M059J (cell line): ENCODE measurements around the gene KLHL12. TPM values are rescaled to one million over a fixed set of nuclear protein-coding genes. Genes with fewer than 3 reads are reported as not detected.
A peak's percentile ranks its signal among the peaks of the same experiment; 100 is the strongest.
"Not testable (repeated sequence)": the region's sequence is repeated elsewhere in the genome, so short reads cannot be mapped to it uniquely, and the experiment has no call there.

Source experiments
- DNase-seq: peaks from one replicate; pipeline ENCODE4 v3.0.0-alpha.2; 2012; ENCODE audit warnings: low read depth
- total RNA-seq: library from RNA; depleted of rRNA; stranded (reverse); fragments of >200 nt; shearing (Covaris generic); gene quantifications from 2 replicates; pipeline ENCODE4 v1.2.3, GENCODE V29; 2014

The KLHL12 gene
- total RNA-seq, 1 experiment from 2014 or later, result 26.4 TPM

GRCh38 chr1:202951437-202951836 is 24.4 kb upstream of the KLHL12 start:
- no peak for DNase-seq

- DNase-seq, result no peak
These were observed 18.4 kb upstream of the KLHL12 start for GRCh38 chr1:202945483-202945882.

- no peak for DNase-seq
These were observed 17.4 kb upstream of the KLHL12 start for GRCh38 chr1:202944438-202944921.

- no peak for DNase-seq
These were observed 15.4 kb upstream of the KLHL12 start for GRCh38 chr1:202942426-202942825.

- DNase-seq, result no peak
These were observed 14.3 kb upstream of the KLHL12 start for GRCh38 chr1:202941372-202941771.

- DNase-seq, result no peak
These were observed 13.5 kb upstream of the KLHL12 start for GRCh38 chr1:202940561-202940960.

- no peak for DNase-seq
These were observed 11.4 kb upstream of the KLHL12 start for GRCh38 chr1:202938287-202938925.

- not testable (repeated sequence) for DNase-seq
These were observed 9.4 kb upstream of the KLHL12 start for GRCh38 chr1:202936409-202936808.

- no peak for DNase-seq
These were observed 8.8 kb upstream of the KLHL12 start for GRCh38 chr1:202935844-202936243.

- DNase-seq, result no peak
These were observed 7.7 kb upstream of the KLHL12 start for GRCh38 chr1:202934755-202935154.

GRCh38 chr1:202932476-202932875 is 5.4 kb upstream of the KLHL12 start:
- DNase-seq, result no peak

GRCh38 chr1:202923533-202923932 is 3.5 kb downstream of the KLHL12 start:
- DNase-seq, result no peak

GRCh38 chr1:202919615-202920014 is 7.4 kb downstream of the KLHL12 start:
- DNase-seq, result no peak

GRCh38 chr1:202915146-202915545 is 11.9 kb downstream of the KLHL12 start:
- DNase-seq, result no peak

GRCh38 chr1:202912476-202912875 is 14.6 kb downstream of the KLHL12 start:
- not testable (repeated sequence) for DNase-seq

GRCh38 chr1:202909494-202909893 is 17.5 kb downstream of the KLHL12 start:
- no peak for DNase-seq

- DNase-seq, result no peak
These were observed 18.0 kb downstream of the KLHL12 start for GRCh38 chr1:202908998-202909397.

- no peak for DNase-seq
These were observed 21.7 kb downstream of the KLHL12 start for GRCh38 chr1:202905331-202905730.

- DNase-seq, result not testable (repeated sequence)
These were observed 23.2 kb downstream of the KLHL12 start for GRCh38 chr1:202903808-202904207.

- DNase-seq, result no peak
These were observed 25.5 kb downstream of the KLHL12 start for GRCh38 chr1:202901555-202901954.

GRCh38 chr1:202892501-202892900 is 34.5 kb downstream of the KLHL12 start:
- DNase-seq, result no peak

GRCh38 chr1:202890392-202890791 is 36.6 kb downstream of the KLHL12 start:
- DNase-seq, result no peak

GRCh38 chr1:202888531-202889360 is 38.3 kb downstream of the KLHL12 start, which contains the start of gene RABIF:
Gene RABIF (minus strand): TSS chr1:202889149. CDS start chr1:202889098, 51 bp downstream.
- peak; percentile 95 for DNase-seq
